HepG2 (cell line): ENCODE measurements around the gene CLEC16A. TPM values are rescaled to one million over a fixed set of nuclear protein-coding genes. Genes with fewer than 3 reads are reported as not detected.
A peak's percentile ranks its signal among the peaks of the same experiment; 100 is the strongest.

ENCODE experiments used
- ESRRA ChIP-seq: sonication (generic); formaldehyde crosslinking; IDR thresholded peaks from 2 replicates; pipeline ENCODE4 v1.5.1; 2020; ENCODE audit warnings: mild to moderate bottlenecking, low read depth, missing genetic modification reagents
- GMEB2 ChIP-seq: IDR thresholded peaks from 2 replicates; pipeline ENCODE4 v1.6.1; 2016; ENCODE audit warnings: missing biosample characterization, missing genetic modification reagents, low read depth
- KMT2B ChIP-seq: IDR thresholded peaks from 2 replicates; pipeline ENCODE4 v1.6.1; 2016; ENCODE audit warnings: missing genetic modification reagents, missing compliant biosample characterization
- LRRFIP1 ChIP-seq: sonication (generic); formaldehyde crosslinking; conservative IDR thresholded peaks from 2 replicates; pipeline ENCODE4 v1.4.0; 2020; ENCODE audit warnings: missing genetic modification reagents
- RARA ChIP-seq: IDR thresholded peaks from 2 replicates; pipeline ENCODE4 v1.6.1; 2016; ENCODE audit warnings: missing genetic modification reagents, missing compliant biosample characterization
- RERE ChIP-seq: IDR thresholded peaks from 2 replicates; pipeline ENCODE4 v1.6.1; 2016; ENCODE audit warnings: low read depth, missing genetic modification reagents, missing compliant biosample characterization
- RFX3 ChIP-seq: IDR thresholded peaks from 2 replicates; pipeline ENCODE4 v1.6.1; 2016; ENCODE audit warnings: missing biosample characterization, missing genetic modification reagents
- SIN3B ChIP-seq: fragments of 150-350 bp; IDR thresholded peaks from 2 replicates; pipeline ENCODE4 v1.6.1; 2014; ENCODE audit warnings: low read length
- YY1 ChIP-seq: IDR thresholded peaks from 2 replicates; pipeline ENCODE4 v1.6.1; 2011; ENCODE audit warnings: low read length, low read depth, moderate library complexity, mild to moderate bottlenecking; ENCODE audit not compliant: insufficient read depth, insufficient replicate concordance
- ZBTB1 ChIP-seq: sonication (generic); formaldehyde crosslinking; IDR thresholded peaks from 2 replicates; pipeline ENCODE4 v1.4.0; 2020; ENCODE audit warnings: missing genetic modification reagents, borderline replicate concordance
- ZNF230 ChIP-seq: sonication (generic); formaldehyde crosslinking; IDR thresholded peaks from 2 replicates; pipeline ENCODE4 v1.4.0; 2020; ENCODE audit warnings: mild to moderate bottlenecking, missing genetic modification reagents
- ZNF431 ChIP-seq: sonication (generic); formaldehyde crosslinking; IDR thresholded peaks from 2 replicates; pipeline ENCODE4 v1.9.0; 2022; ENCODE audit warnings: missing genetic modification reagents, low read depth, mild to moderate bottlenecking, borderline replicate concordance
- ZNF589 ChIP-seq: sonication (generic); formaldehyde crosslinking; conservative IDR thresholded peaks from 2 replicates; pipeline ENCODE4 v1.8.0; 2022; ENCODE audit warnings: mild to moderate bottlenecking, moderate library complexity, missing genetic modification reagents
- ZNF766 ChIP-seq: sonication (generic); formaldehyde crosslinking; IDR thresholded peaks from 2 replicates; pipeline ENCODE4 v1.5.0; 2020; ENCODE audit warnings: missing genetic modification reagents, borderline replicate concordance
- ZUFSP ChIP-seq: sonication (generic); formaldehyde crosslinking; IDR thresholded peaks from 2 replicates; pipeline ENCODE4 v1.9.0; 2021; ENCODE audit warnings: missing genetic modification reagents, mild to moderate bottlenecking, borderline replicate concordance
- polyA plus RNA-seq, 8 experiments: library from polyadenylated mRNA; depleted of rRNA in 3 of 8; stranded (reverse) in 7 of 8; unstranded in 1 of 8; fragments of >200 nt; fragmentation: Illumina TruSeq in 4 of 8; extraction: Trizol in 4 of 8; gene quantifications; 2 replicates each; pipeline versions ENCODE4 v1.2.1 to v1.2.3, GENCODE V29; 2011 to 2016; ENCODE audit warnings: low read depth in 4 of 8, missing spikeins in 1 of 8, mixed read lengths in 1 of 8; ENCODE audit not compliant: insufficient read depth in 1 of 8
- total RNA-seq, 5 experiments: library from RNA; depleted of rRNA; stranded (reverse); fragments of >200 nt; fragmentation: Illumina TruSeq; extraction: Trizol; gene quantifications; 2 replicates each; pipeline ENCODE4 v1.2.3, GENCODE V29; 2016; ENCODE audit warnings: low read depth in 1 of 5

The CLEC16A gene
- total and polyA plus RNA-seq, 2 of the 13 experiments (the other 11 are each of a cell fraction or from before 2014, with no cell fraction given): 8.5 to 10.3 TPM

GRCh38 chr16:10895053-10895946 is 49.1 kb upstream of the CLEC16A start (continued):
- TF ChIP-seq LRRFIP1 (CRISPR knock-in tag) (peak; percentile 96), YY1 (no peak), ZNF766 (CRISPR knock-in tag) (peak; percentile 77; the same call in 1 of the 2 replicates), KMT2B (peak; percentile 82), SIN3B (no peak), ZBTB1 (CRISPR knock-in tag) (peak; percentile 80; the same call in 1 of the 2 replicates), ZNF431 (CRISPR knock-in tag) (peak; percentile 94), GMEB2 (CRISPR knock-in tag) (no peak), ZNF230 (CRISPR knock-in tag) (peak; percentile 81; the same call in 1 of the 2 replicates), ZUFSP (no peak), RFX3 (CRISPR knock-in tag) (0 out of 2 replicates have a peak, but pooled peaks have one; percentile 25), ESRRA (no peak), ZNF589 (peak; percentile 95), RERE (CRISPR knock-in tag) (peak; percentile 77; the same call in 1 of the 2 replicates), RARA (CRISPR knock-in tag) (peak; percentile 64; the same call in 1 of the 2 replicates)
